ENCODE data around the gene SPX. TPM values are rescaled to one million over a fixed set of nuclear protein-coding genes. Genes with fewer than 3 reads are reported as not detected.
A peak's percentile ranks its signal among the peaks of the same experiment; 100 is the strongest.

Gene SPX
- total RNA-seq = 1 to 10 TPM; 1.3 to 1.5 TPM

- no peak for ATAC-seq (replicated peaks)
- H3K36me3 Mint-ChIP-seq (ENCODE audit: low read depth) = no peaks in the 10 kb centered on the region
- peaks cover 4% of the 10 kb centered on the region for H3K4me1 Mint-ChIP-seq
- H3K9me3 Mint-ChIP-seq = peaks cover 5% of the 10 kb centered on the region
- peaks cover 16% of the 10 kb centered on the region for H3K27me3 Mint-ChIP-seq
- H3K27ac Mint-ChIP-seq = no peak within 1 kb of the TSS
- H3K4me3 Mint-ChIP-seq = peak within 1 kb of the TSS; percentile 75
These were observed at the start of gene SPX for GRCh38 chr12:21526053-21526452. Gene SPX (plus strand): TSS chr12:21526296. CDS start chr12:21526473, 177 bp downstream.

DNA sequence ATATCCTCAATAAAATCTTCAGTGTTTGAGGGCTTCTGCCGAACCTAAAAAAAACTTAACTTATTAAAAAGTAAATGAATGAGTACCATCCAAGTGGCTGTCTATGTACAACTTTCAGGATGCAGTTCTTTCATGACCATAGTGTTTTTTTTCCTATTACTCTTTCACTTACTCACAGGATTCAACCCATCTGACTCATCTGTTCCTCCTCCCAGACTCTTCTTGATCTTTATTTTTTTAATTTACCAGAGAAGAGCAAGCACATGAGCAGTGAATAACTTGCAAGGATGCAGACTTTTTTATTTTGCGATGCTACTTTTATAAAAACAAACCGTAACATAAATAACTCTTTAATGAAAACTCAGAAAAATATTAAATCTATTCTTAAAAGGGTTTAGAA is 49.1 kb upstream of the SPX start:
- peaks cover 8% of the 10 kb centered on the region for H3K4me1 Mint-ChIP-seq
- H3K4me3 Mint-ChIP-seq = peak overlapping the region; percentile 19
- peak; percentile 97 for ATAC-seq (replicated peaks)
- no peaks in the 10 kb centered on the region for H3K27me3 Mint-ChIP-seq
- H3K27ac Mint-ChIP-seq = peak overlapping the region; percentile 89
- no peaks in the 10 kb centered on the region for H3K9me3 Mint-ChIP-seq
- H3K36me3 Mint-ChIP-seq (ENCODE audit: low read depth) = no peaks in the 10 kb centered on the region

GRCh38 chr12:21478756-21479455 is 47.2 kb upstream of the SPX start:
- Mint-ChIP-seq H3K36me3 (ENCODE audit: low read depth) (no peaks in the 10 kb centered on the region), H3K4me3 (no peak overlapping the region), H3K4me1 (peaks cover 8% of the 10 kb centered on the region), H3K9me3 (no peaks in the 10 kb centered on the region), H3K27ac (no peak overlapping the region), H3K27me3 (no peaks in the 10 kb centered on the region)
- ATAC-seq (replicated peaks) = no peak

DNA sequence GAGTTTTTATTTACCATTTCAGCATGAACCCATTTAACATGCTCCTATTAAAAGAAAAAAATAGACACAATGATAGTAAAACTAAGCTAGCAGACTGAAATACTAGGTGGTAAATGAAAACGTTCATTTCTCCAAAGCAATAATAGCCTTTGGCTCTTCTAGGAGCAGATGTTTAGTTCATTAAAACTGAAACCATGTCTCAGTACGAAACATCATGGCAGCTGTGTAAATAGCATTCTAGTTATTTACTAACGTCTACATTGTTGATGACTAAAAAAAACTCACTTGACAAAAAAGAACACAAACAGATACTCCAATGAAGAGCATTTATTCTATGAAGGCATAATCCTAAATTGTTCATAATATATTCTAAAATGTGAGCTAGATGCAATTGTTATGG is 42.6 kb upstream of the SPX start:
- Mint-ChIP-seq H3K9me3 (no peaks in the 10 kb centered on the region), H3K4me3 (no peak overlapping the region), H3K27me3 (no peaks in the 10 kb centered on the region), H3K4me1 (peaks cover 7% of the 10 kb centered on the region), H3K36me3 (ENCODE audit: low read depth) (peaks cover 16% of the 10 kb centered on the region), H3K27ac (no peak overlapping the region)
- no peak for ATAC-seq (replicated peaks)

DNA sequence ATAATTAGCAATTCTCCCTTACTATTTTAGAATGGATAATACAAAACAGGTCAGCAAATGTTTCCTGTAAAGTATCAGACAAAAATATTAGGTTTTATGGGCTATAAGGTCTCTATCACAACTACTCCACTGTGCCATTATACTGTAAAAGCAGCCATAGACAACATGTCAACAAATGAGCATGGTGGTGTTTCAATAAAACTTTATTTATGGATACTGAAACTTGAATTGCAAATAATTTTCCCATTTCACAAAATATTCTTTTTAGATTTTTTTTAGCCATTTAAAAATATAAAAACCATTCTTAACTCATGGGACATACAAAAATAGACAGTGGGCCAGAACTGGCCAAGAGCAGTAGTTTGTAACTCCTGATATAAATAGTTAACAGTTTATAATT is 40.1 kb upstream of the SPX start:
- peaks cover 16% of the 10 kb centered on the region for H3K36me3 Mint-ChIP-seq (ENCODE audit: low read depth)
- H3K4me3 Mint-ChIP-seq = no peak overlapping the region
- H3K27me3 Mint-ChIP-seq = no peaks in the 10 kb centered on the region
- ATAC-seq (replicated peaks) = no peak
- H3K9me3 Mint-ChIP-seq = no peaks in the 10 kb centered on the region
- H3K4me1 Mint-ChIP-seq = peaks cover 7% of the 10 kb centered on the region
- no peak overlapping the region for H3K27ac Mint-ChIP-seq

DNA sequence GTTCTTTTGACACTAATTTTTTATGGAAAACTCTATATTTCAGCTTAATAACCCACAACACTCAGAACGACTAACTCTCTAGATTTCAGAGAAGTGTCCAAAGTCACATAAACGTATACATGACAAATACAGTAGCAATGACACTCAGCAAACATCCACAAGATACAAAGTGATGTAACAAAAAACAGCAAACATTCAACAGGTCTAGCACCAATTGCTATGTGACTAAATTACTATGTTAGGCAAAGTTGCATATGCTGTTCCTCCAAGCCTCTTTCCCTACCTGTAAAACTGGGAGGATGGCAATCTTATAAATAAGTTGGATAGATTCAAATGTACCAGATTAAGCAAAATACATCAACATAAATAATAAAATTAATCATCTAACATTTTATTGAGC is 26.3 kb upstream of the SPX start:
- ATAC-seq (replicated peaks) = no peak
- Mint-ChIP-seq H3K4me1 (peaks cover 13% of the 10 kb centered on the region), H3K9me3 (no peaks in the 10 kb centered on the region), H3K4me3 (no peak overlapping the region), H3K27ac (no peak overlapping the region), H3K36me3 (ENCODE audit: low read depth) (no peaks in the 10 kb centered on the region), H3K27me3 (no peaks in the 10 kb centered on the region)

DNA sequence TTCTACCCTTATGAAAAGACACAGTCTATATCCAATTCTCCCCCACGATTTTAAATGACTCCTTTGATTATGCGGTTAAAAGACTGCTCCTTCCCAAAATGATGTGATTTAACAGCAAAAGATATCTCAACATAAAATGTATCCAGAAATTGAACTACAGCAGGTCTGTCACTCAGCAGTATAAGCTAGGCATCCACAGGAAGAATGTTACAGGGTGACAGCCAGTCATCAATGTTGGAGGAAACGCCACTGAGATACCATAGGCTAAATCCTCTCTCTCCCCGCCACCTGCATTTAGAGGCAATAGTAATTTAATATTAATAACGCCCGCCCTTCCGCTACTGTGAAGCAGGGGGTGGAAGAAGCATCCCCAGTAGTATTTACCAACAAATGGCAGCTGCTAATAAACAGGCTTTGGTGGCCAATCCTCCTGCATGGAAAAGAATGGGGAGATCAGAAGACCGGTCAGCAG is 25.3 kb upstream of the SPX start:
- Mint-ChIP-seq H3K4me1 (peaks cover 13% of the 10 kb centered on the region), H3K4me3 (no peak overlapping the region), H3K36me3 (ENCODE audit: low read depth) (no peaks in the 10 kb centered on the region), H3K27me3 (no peaks in the 10 kb centered on the region), H3K9me3 (no peaks in the 10 kb centered on the region), H3K27ac (no peak overlapping the region)
- ATAC-seq (replicated peaks) = peak; percentile 3

DNA sequence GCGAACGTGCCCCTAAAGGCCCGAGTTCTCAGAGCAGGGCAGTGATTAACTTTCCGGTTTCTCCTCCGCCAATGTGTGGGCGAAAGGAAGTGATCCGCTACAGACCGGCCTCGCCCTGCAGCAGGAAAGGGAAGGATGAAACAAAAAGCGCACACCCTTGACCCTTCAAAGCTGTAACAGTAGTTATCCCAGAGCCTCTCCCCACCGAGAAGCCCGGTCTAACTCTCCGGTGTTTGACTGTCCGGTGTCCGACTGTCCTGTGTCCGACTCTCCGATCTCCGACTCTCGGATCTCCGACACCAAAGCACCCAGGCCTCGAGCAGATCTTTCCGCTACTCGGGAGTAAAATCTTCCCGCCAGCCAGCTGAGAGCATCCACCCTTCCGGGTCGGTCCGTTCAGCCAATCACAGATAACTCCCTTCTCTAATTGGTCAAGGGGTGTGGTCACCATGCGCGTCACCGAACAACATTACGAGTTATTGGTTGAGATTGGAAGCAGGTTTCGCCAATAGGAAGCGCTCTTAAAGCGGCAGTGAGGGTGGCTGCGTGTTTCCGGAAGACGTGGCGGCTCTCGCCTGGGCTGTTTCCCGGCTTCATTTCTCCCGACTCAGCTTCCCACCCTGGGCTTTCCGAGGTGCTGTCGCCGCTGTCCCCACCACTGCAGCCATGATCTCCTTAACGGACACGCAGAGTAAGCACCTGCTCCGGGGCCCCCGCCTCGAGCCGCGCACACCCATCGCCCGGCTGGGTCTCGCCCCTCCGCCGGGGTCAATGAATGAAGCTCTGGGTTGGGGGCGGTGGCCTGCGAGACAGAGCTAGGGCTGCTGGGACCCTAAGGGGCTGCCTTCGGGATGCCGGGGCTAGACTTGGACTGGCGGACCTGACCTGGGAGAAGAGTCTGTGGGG is 24.6 kb upstream of the SPX start, which contains the start of the genes GOLT1B and RECQL:
GOLT1B (plus strand) TSS at position 532 of the 906 bp plus-strand sequence; CDS start at position 667, 135 bp downstream.
RECQL (minus strand) TSS at position 378 of the 906 bp plus-strand sequence. CDS start 2,065 bp downstream, outside the sequence.
- Mint-ChIP-seq H3K4me3 (no peak within 1 kb of the TSS), H3K36me3 (ENCODE audit: low read depth) (no peaks in the 10 kb centered on the region), H3K4me1 (peaks cover 13% of the 10 kb centered on the region), H3K27ac (no peak within 1 kb of the TSS), H3K9me3 (no peaks in the 10 kb centered on the region), H3K27me3 (no peaks in the 10 kb centered on the region)
- peak; percentile 97 for ATAC-seq (replicated peaks)

DNA sequence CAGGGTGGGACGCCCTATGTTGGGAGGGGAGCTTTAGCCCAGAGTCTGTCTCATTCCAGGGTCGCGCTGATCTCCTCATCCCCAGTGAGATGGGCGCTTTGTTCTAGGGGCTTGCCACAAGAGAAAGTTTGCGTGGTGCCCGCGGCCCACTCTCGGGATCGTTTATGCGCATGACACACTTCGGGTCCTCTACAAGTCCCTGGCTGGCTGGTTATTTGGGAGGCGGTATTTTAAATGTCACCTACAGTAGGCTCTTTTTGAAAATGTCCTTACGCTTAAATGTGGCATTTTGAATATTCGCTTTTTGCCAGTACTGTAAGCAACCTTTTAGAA is 24.0 kb upstream of the SPX start:
- no peak for ATAC-seq (replicated peaks)
- Mint-ChIP-seq H3K27ac (no peak overlapping the region), H3K27me3 (no peaks in the 10 kb centered on the region), H3K36me3 (ENCODE audit: low read depth) (peaks cover under 1% of the 10 kb centered on the region), H3K4me1 (peaks cover 13% of the 10 kb centered on the region), H3K4me3 (no peak overlapping the region), H3K9me3 (no peaks in the 10 kb centered on the region)

DNA sequence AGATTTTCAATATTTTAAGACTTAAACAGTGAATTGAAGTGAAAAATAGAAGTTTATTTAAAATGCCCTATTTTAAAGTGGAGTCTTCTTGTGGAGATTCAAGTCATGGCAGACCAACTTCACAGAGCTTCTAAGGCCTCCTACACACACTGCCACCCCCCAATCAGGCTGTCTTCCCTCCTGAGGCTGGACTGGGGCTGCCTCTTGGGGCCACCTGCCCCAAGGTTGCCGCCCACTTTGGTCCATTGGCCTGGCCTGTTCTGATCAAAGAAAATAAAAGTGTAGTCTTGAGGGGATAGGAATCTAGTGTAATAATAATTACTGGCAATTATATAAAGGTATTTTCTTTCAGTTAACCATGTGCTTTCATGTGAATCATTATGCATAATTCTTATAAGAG is 23.2 kb upstream of the SPX start:
- H3K36me3 Mint-ChIP-seq (ENCODE audit: low read depth) = peaks cover 8% of the 10 kb centered on the region
- H3K27me3 Mint-ChIP-seq = no peaks in the 10 kb centered on the region
- ATAC-seq (replicated peaks) = no peak
- no peak overlapping the region for H3K27ac Mint-ChIP-seq
- no peak overlapping the region for H3K4me3 Mint-ChIP-seq
- no peaks in the 10 kb centered on the region for H3K9me3 Mint-ChIP-seq
- peaks cover 13% of the 10 kb centered on the region for H3K4me1 Mint-ChIP-seq

DNA sequence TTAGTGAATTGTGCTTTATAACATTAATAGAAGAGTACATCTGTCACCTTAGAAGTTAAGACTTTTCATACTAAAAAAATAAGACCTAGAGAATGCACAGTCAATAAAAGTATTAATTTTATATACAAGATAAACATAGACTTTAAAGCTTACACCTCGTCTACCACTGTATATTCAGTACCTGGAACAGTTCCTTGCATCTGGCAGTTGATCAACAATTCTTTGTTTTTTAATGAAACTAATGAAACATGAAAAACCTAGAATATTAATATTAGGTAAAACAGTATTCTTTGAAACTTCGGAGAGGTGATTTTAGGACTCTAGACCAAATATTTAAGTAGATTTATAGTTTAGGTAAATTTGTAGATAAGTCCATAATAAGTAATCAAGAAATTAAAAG is 20.2 kb upstream of the SPX start:
- H3K4me3 Mint-ChIP-seq = no peak overlapping the region
- no peak for ATAC-seq (replicated peaks)
- H3K27me3 Mint-ChIP-seq = no peaks in the 10 kb centered on the region
- peaks cover 39% of the 10 kb centered on the region for H3K36me3 Mint-ChIP-seq (ENCODE audit: low read depth)
- peaks cover 18% of the 10 kb centered on the region for H3K4me1 Mint-ChIP-seq
- no peaks in the 10 kb centered on the region for H3K9me3 Mint-ChIP-seq
- H3K27ac Mint-ChIP-seq = no peak overlapping the region

DNA sequence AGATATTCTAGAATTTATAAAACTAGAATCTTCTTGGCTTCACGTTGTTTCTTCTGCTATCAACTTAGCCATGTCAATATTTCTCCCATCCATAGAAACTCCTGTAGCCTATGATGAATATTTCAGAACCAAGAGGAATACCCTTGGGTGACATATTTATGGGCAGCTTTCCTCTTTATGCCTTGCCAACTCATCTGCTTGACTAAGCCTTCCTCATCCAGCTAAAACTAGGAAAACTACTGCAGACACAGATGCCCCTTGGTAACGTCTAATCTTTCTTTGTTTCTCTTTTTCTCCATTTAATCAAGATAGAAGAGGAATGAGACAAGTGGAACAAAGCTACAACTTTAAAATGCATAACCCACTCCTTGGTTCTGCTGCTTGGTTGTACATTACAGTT is 18.2 kb upstream of the SPX start:
- H3K4me3 Mint-ChIP-seq = no peak overlapping the region
- H3K27ac Mint-ChIP-seq = no peak overlapping the region
- H3K4me1 Mint-ChIP-seq = peaks cover 18% of the 10 kb centered on the region
- ATAC-seq (replicated peaks) = no peak
- H3K27me3 Mint-ChIP-seq = no peaks in the 10 kb centered on the region
- peaks cover 58% of the 10 kb centered on the region for H3K36me3 Mint-ChIP-seq (ENCODE audit: low read depth)
- no peaks in the 10 kb centered on the region for H3K9me3 Mint-ChIP-seq

GRCh38 chr12:21509768-21510167 is 16.3 kb upstream of the SPX start:
- Mint-ChIP-seq H3K27me3 (no peaks in the 10 kb centered on the region), H3K9me3 (no peaks in the 10 kb centered on the region), H3K27ac (peak overlapping the region; percentile 88), H3K36me3 (ENCODE audit: low read depth) (peaks cover 77% of the 10 kb centered on the region), H3K4me1 (peaks cover 10% of the 10 kb centered on the region), H3K4me3 (peak overlapping the region; percentile 62)
- ATAC-seq (replicated peaks) = peak; percentile 84

DNA sequence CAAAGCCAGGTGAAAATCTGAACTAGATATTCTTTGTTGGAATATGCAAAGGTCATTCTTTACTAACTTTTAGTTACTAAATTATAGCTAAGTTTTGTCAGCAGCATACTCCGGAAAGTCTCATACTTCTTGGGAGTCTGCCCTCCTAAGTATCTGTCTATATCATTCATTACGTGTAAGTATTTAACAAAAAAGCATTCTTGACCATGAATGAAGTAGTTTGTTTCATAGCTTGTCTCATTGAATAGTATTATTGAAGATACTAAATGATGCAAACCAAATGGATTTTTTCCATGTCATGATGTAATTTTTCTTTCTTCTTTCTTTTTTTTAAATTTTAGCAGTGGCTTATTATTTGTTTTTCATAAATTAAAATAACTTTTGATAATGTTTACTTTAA is 9.8 kb upstream of the SPX start:
- ATAC-seq (replicated peaks) = no peak
- Mint-ChIP-seq H3K27ac (no peak overlapping the region), H3K9me3 (no peaks in the 10 kb centered on the region), H3K36me3 (ENCODE audit: low read depth) (peaks cover 77% of the 10 kb centered on the region), H3K4me3 (no peak overlapping the region), H3K27me3 (no peaks in the 10 kb centered on the region), H3K4me1 (no peaks in the 10 kb centered on the region)

DNA sequence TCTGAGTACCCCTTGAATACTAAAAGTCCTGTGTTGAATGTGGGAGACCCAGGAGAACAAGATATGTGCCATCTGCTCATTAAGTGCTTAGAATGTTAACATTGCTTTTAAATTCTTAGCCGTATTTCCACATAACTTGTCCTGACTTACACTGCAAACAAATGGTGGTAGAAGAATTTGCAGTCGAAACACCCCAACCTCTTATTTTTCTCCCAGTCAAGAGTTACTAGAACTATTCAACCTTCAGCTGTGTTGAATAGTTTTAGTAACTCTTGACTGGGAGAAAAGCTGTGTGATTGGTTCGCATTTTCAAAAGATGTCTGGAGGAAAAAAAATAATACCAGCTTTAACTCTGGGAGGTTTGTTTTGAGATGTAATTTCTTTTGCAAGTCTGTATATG is 7.6 kb upstream of the SPX start:
- no peak for ATAC-seq (replicated peaks)
- no peak overlapping the region for H3K27ac Mint-ChIP-seq
- no peaks in the 10 kb centered on the region for H3K9me3 Mint-ChIP-seq
- no peaks in the 10 kb centered on the region for H3K27me3 Mint-ChIP-seq
- no peak overlapping the region for H3K4me3 Mint-ChIP-seq
- peaks cover 55% of the 10 kb centered on the region for H3K36me3 Mint-ChIP-seq (ENCODE audit: low read depth)
- no peaks in the 10 kb centered on the region for H3K4me1 Mint-ChIP-seq

Measured in activated T-helper 17 cell treated with anti-CD3 and anti-CD28 coated beads, Interleukin-2, amount 50 U/mL, for 72 hours (primary cell).